GM18498 (cell line): ENCODE measurements around the gene GPR68.
"Not testable (repeated sequence)": the region's sequence is repeated elsewhere in the genome, so short reads cannot be mapped to it uniquely, and the experiment has no call there.

Experiments used
- ATAC-seq: cut with Tn5 transposase; IDR thresholded peaks from one replicate; pipeline ENCODE4 v1.9.1; 2021; ENCODE audit warnings: mild to moderate bottlenecking, moderate library complexity; ENCODE audit not compliant: unreplicated experiment

The GPR68 gene

GRCh38 chr14:91200802-91201201 is 43.7 kb downstream of the GPR68 start:
- not testable (repeated sequence) for ATAC-seq

- ATAC-seq, result no peak
Measured at GRCh38 chr14:91197631-91198030, 46.9 kb downstream of the GPR68 start.

GRCh38 chr14:91195881-91196280 is 48.6 kb downstream of the GPR68 start:
- no peak for ATAC-seq

- ATAC-seq, result no peak
Measured at GRCh38 chr14:91193069-91193468, 51.4 kb downstream of the GPR68 start.

- ATAC-seq, result no peak
Measured at GRCh38 chr14:91190853-91191252, 53.7 kb downstream of the GPR68 start.

DNA sequence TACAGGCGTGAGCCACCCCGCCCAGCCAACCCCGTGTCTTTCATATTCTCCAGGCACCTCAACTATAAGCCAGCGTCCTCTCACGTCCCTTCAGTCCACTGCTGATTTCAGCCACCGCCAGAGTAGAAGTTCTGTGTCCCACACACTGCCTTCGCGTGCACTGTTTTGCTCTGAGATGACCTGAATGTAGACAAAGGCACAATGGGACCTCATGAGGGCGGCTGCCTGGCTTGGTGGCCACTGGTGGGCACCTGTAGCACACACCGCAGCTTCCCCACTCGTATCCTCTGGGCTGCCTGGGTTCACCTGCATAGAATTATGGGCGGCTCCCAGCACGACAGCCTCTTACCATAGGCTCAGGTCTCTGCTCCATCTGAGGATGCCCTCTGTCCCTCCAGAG is 57.2 kb downstream of the GPR68 start:
- ATAC-seq, result no peak

DNA sequence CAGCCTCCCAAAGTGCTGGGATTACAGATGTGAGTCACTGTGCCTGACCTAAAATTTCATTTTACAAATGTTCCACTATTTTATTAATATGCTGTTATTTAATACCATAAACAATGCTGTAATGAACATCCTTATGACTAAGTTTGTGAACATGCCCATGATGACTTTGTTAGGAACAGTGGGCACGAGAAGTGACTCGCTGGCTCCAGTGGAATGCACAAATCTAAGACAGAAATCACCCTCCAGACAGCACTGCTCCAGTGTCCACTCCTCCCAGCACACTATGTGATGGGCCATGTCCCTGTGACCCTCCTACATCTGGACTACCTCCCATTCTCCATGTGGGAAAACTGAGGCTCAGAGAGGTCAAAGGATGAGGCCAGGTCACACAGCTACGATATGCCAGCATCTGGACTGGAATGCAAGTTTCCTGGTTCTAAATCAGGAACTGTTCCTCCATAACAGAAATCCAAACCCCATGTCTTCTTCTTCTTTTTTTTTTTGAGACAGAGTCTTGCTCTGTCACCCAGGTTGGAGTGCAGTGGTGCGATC is 57.9 kb downstream of the GPR68 start:
- ATAC-seq, result no peak

DNA sequence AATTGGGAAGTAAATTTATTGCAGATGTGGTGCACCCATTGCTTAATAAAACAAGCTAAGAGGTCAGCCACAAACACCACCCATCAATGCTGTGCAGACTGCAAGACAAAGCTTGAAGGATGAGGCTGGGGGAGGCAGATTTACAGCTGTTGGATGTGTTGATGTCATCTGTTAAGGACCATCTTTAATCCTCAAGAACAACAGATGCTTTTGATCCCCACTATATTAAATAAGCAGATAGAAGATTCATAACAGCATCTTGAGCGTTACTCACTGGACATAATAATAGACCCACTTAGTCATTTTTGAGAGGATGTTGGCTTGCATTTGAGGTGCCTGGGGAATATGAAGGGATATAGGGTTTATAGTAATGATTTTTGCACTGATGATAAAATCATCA is 58.8 kb downstream of the GPR68 start:
- no peak for ATAC-seq

DNA sequence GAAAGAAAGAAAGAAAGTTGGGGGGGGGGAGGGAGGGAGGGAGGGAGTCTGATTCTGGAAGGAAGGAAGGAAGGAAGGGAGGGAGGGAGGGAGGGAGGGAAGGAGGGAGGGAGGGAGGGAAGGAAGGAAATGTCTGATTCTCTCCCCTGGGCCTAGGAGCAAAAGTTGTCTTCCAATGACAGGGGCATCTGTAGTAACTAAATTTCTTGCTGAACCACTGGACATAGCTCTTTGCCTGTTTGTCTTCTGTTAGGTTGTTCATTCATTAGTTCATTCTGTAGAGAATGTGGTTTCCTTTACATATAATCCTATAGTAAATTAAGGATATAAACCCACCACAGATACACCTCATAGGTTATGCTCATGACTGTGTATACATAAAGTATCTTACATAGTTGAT is 59.9 kb downstream of the GPR68 start:
- no peak for ATAC-seq

DNA sequence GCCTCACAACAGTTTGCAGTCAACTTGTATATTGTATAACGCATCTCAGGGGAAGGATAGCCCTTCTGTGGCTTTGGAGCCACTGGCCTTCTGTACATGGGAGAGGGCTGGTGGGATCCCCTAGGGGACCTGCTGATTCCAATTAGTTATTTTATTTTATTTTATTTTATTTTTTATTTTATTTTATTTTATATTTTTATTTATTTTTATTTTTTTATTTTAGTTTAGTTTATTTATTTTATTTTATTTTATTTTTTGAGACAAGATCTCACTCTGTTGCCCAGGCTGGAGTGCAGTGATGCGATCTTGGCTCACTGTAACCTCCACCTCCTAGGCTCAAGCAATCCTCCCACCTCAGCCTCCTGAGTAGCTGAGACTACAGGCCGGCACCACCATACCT is 61.8 kb downstream of the GPR68 start:
- ATAC-seq, result not testable (repeated sequence)
